T-cell (primary cell): Measurements from ENCODE around the gene SLC48A1. TPM values are rescaled to one million over a fixed set of nuclear protein-coding genes. Genes with fewer than 3 reads are reported as not detected.
"Not testable (repeated sequence)": the region's sequence is repeated elsewhere in the genome, so short reads cannot be mapped to it uniquely, and the experiment has no call there.

Experiments used
- ATAC-seq, 4 experiments: fragments of 200-7000 bp in 3 of 4; fragments of 150-1000 bp in 1 of 4; cut with Tn5 transposase; replicated peaks in 1 of 4; 1 replicate in 3 of 4; 2 replicates in 1 of 4; pipeline ENCODE4 v1.10.0; 2021; ENCODE audit warnings: moderate library complexity in 3 of 4, mild to moderate bottlenecking in 2 of 4, moderate number of reproducible peaks in 1 of 4
- CTCF ChIA-PET, 2 donors: fragments of 300-600 bp; sonication (Branson Sonifier 250); formaldehyde crosslinking; loops; one replicate each; lab custom pipeline; 2022; ENCODE audit warnings: antibody characterized with exemption in 2 of 2; lab: Charles Lee
- POLR2A ChIA-PET, 2 donors: fragments of 300-600 bp; sonication (Branson Sonifier 250); formaldehyde crosslinking; loops; one replicate each; lab custom pipeline; 2022; ENCODE audit warnings: antibody characterized with exemption in 2 of 2; lab: Charles Lee
- DNase-seq, 35 experiments: peaks; one replicate each; pipeline versions ENCODE4 v3.0.0 to v3.0.0-alpha.2; 2013 to 2023
- H3K27ac ChIP-seq: one replicate; pipeline ENCODE4 v1.5.1; 2013; ENCODE audit warnings: low read length
- H3K27me3 ChIP-seq, 2 experiments: replicated peaks in 1 of 2; 1 replicate in 1 of 2; 2 replicates in 1 of 2; pipeline versions ENCODE4 v1.6.1 to v1.7.0; 2013; ENCODE audit warnings: low read length in 1 of 2, mixed read lengths in 1 of 2; ENCODE audit not compliant: control insufficient read depth in 2 of 2, insufficient read depth in 2 of 2; ENCODE audit errors: extremely low read depth in 1 of 2
- H3K36me3 ChIP-seq, 2 donors: 1 replicate in 1 of 2; 2 replicates in 1 of 2; pipeline versions ENCODE4 v1.6.1 to v1.7.0; 2013; ENCODE audit warnings: low read length in 1 of 2; ENCODE audit not compliant: control insufficient read depth in 2 of 2, insufficient read depth in 1 of 2; ENCODE audit errors: extremely low read depth in 1 of 2
- H3K4me1 ChIP-seq, 2 experiments: 1 replicate in 1 of 2; 2 replicates in 1 of 2; pipeline versions ENCODE4 v1.6.1 to v1.7.0; 2013; ENCODE audit warnings: low read length in 2 of 2, mixed read lengths in 1 of 2; ENCODE audit not compliant: insufficient read depth in 2 of 2, control insufficient read depth in 1 of 2; ENCODE audit errors: extremely low read depth in 1 of 2
- H3K4me3 ChIP-seq, 2 donors: 1 replicate in 1 of 2; 2 replicates in 1 of 2; pipeline versions ENCODE4 v1.5.1 to v1.7.0; 2013; ENCODE audit warnings: mild to moderate bottlenecking in 2 of 2, low read length in 1 of 2, moderate library complexity in 1 of 2; ENCODE audit not compliant: control insufficient read depth in 1 of 2; ENCODE audit errors: extremely low read depth in 1 of 2
- H3K9me3 ChIP-seq: 2 replicates; pipeline ENCODE4 v1.7.0; 2013
- H3K27ac Mint-ChIP-seq, 2 donors: one replicate each; pipeline ENCODE4 v1.8.0; 2020 to 2021; ENCODE audit warnings: mild to moderate bottlenecking in 2 of 2, mixed read lengths in 2 of 2
- H3K27me3 Mint-ChIP-seq, 2 donors: one replicate each; pipeline ENCODE4 v1.8.0; 2021 to 2022; ENCODE audit warnings: mixed read lengths in 2 of 2
- H3K36me3 Mint-ChIP-seq: one replicate; pipeline ENCODE4 v1.8.0; 2021; ENCODE audit warnings: mixed read lengths
- H3K4me1 Mint-ChIP-seq, 3 donors: one replicate each; pipeline ENCODE4 v1.8.0; 2020 to 2022; ENCODE audit warnings: mixed read lengths in 3 of 3, mild to moderate bottlenecking in 1 of 3
- H3K4me3 Mint-ChIP-seq, 3 donors: one replicate each; pipeline ENCODE4 v1.8.0; 2020 to 2022; ENCODE audit warnings: mild to moderate bottlenecking in 3 of 3, mixed read lengths in 3 of 3, moderate library complexity in 3 of 3
- H3K9me3 Mint-ChIP-seq, 3 donors: one replicate each; pipeline ENCODE4 v1.8.0; 2020 to 2022; ENCODE audit warnings: mixed read lengths in 3 of 3
- WGBS: methylation state at CpG from one replicate; pipeline ENCODE4 v1.1.5; 2013; ENCODE audit warnings: missing lambda C conversion rate; ENCODE audit not compliant: insufficient coverage; 5-methylcytosine and 5-hydroxymethylcytosine counted together
- total RNA-seq, 35 experiments: library from RNA in 6 of 35; stranded (reverse) in 6 of 35; fragments of 120-200 nt in 1 of 35; gene quantifications; one replicate each; pipeline versions ENCODE4 v1.2.1 to v1.2.4 and lab custom pipeline; 2013 to 2026

Gene SLC48A1
- total RNA-seq, 5 donors from 2014 or later (not counting 1 experiment from before 2014, with no cell fraction given): 5.8 to 13.7 (median 10.2) TPM

DNA sequence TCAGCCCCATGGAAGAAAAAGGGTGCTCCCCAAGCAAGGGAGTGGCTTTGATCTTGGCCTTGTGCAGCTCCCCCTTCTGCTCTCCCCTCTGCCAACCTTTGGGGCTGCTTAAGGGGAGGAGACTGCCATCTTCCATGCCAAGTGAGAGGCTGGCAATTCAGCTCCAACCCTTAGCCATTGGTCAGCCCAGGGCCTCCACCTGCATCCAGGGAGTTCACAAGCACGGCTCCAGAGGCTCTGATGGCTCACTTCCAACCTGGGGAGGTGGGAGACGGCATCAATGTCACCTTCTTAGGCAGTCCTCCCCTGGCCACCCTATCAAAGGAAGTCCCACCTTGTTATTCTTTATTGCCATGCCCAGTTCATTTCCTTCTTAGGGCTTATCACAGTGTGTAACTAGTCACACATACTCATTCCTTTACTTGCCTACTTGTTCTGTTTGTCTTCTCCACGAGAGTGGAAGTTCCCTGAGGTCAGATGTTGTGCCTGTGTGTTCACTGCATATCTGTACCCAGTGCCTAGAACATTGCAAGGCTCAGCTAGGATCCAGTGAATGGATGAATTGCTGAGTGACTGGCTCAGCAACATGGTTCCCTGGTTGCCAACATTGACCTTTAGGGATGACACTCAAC is 41.6 kb downstream of the SLC48A1 start:
- H3K27ac Mint-ChIP-seq: peak overlapping the region; percentile 90 to 99
- ChIA-PET CTCF (interaction anchor here in 1 of 2 donors (1.0 to 1.2 kb wide), 2 partner anchors 21 to 23 kb away, joined by 3 read pairs; no protein-coding TSS in a partner anchor), POLR2A (interaction anchor here in 1 of 2 donors (1.2 kb wide), 1 partner anchor 19 kb away, joined by 3 read pairs; no protein-coding TSS in a partner anchor)
- H3K4me3 Mint-ChIP-seq: peak overlapping the region; percentile 73 to 97 (median 80)
- DNase-seq (peak in 1 of 35 experiments; percentile 34), ATAC-seq (no peak)
- Histone ChIP-seq H3K27me3 (no peaks in the 10 kb centered on the region), H3K36me3 (peaks cover 0 to 4% of the 10 kb centered on the region in 2 donors), H3K27ac (peak overlapping the region; percentile 95), H3K9me3 (no peaks in the 10 kb centered on the region), H3K4me3 (no peak overlapping the region), H3K4me1 (peaks cover 66 to 93% of the 10 kb centered on the region in 2 experiments)
- WGBS: 47% methylated on average over 2 of the region's 3 CpGs
- peaks cover 83 to 89% (median 87%) of the 10 kb centered on the region in 3 donors for H3K4me1 Mint-ChIP-seq
- no peaks in the 10 kb centered on the region for H3K9me3 Mint-ChIP-seq
- H3K36me3 Mint-ChIP-seq: peaks cover 4% of the 10 kb centered on the region
- H3K27me3 Mint-ChIP-seq: no peaks in the 10 kb centered on the region

DNA sequence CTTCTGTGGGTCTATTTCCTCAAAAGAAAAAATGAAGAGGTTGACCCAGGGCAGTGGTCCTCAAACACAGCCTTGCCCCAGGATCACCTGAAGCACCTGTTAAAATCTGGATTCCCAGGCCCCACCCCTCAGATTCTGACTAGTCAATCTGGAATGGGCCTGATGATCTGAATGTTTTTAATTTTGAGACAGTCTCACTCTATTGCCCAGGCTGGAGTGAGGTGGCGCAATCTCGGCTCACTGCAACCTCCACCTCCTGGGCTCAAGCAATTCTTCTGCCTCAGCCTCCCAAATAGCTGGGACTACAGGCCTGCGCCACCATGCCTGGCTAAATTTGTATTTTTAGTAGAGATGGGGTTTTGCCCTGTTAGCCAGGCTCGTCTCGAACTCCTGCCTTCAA is 42.4 kb downstream of the SLC48A1 start:
- H3K36me3 Mint-ChIP-seq, H3K9me3 Mint-ChIP-seq, DNase-seq, H3K9me3 ChIP-seq, H3K27me3 Mint-ChIP-seq, POLR2A ChIA-PET, H3K4me3 ChIP-seq, ATAC-seq, H3K36me3 ChIP-seq, H3K27me3 ChIP-seq: not testable (repeated sequence)
- H3K27ac Mint-ChIP-seq: peak overlapping the region; percentile 90 to 99
- peak overlapping the region in 1 of 3 donors; percentile 97 for H3K4me3 Mint-ChIP-seq
- peaks cover 79 to 85% (median 84%) of the 10 kb centered on the region in 3 donors for H3K4me1 Mint-ChIP-seq
- CTCF ChIA-PET: interaction anchor here in 1 of 2 donors (1.2 kb wide), 1 partner anchor 18 kb away, joined by 4 read pairs; no protein-coding TSS in a partner anchor
- no CpG with 5 or more reads among the region's 5 CpGs for WGBS
- H3K27ac ChIP-seq: peak overlapping the region; percentile 95
- H3K4me1 ChIP-seq: peaks cover 60 to 90% of the 10 kb centered on the region in 2 experiments

DNA sequence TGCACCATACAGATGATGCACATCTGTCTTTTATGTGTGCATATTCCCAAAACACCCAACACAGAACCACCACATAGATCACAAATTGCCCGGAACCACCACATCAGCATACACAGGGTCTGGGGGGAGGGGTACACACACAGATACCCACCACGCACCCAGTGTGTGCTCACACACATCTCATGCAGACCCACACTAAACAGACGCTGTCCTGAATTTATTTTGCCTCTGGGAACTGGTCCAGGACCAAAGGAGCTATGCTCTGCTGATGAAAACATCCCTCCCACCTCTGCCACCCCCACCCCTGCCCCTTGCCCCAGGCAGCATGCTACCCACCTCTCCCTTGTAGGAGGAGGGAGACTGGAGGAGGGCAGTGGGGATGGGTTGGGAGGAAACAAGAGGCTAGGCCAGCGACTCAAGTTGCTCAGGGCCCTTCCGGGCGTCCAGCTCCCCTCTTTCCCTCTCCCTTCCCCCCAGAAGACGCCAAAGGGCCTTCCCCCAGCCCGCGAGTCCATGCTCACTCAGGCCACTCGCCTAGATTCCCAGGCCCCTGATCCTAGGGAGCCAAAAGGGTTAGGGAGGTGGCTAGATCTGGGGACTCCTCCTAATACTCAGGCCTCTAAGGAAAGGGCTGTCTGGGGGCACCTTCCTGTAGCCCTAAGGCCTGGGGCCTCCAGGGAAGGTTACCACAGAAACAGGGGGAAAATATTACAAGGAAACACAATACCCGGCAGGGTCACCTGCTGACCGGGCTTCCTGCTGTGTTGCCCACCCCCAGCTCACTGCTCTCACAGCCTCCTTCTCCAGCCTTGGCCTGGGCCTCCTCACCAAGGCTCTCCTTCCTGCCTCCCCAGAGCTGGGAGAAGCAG is 43.6 kb downstream of the SLC48A1 start:
- no peaks in the 10 kb centered on the region for H3K9me3 ChIP-seq
- no peak for DNase-seq
- CTCF ChIA-PET: interaction anchor here (0.9 to 2.5 kb wide), 9 partner anchors 9 to 75 kb away, joined by 3 to 14 read pairs (median 4); no protein-coding TSS in a partner anchor
- Mint-ChIP-seq H3K27ac (peak overlapping the region; percentile 90 to 99), H3K9me3 (no peaks in the 10 kb centered on the region), H3K36me3 (peaks cover 4% of the 10 kb centered on the region), H3K4me1 (peaks cover 78 to 85% (median 84%) of the 10 kb centered on the region in 3 donors), H3K4me3 (peak overlapping the region; percentile 90 to 97 (median 95)), H3K27me3 (no peaks in the 10 kb centered on the region)
- peak overlapping the region; percentile 85 to 86 for H3K4me3 ChIP-seq
- H3K27me3 ChIP-seq: no peaks in the 10 kb centered on the region
- H3K36me3 ChIP-seq: peaks cover 0 to 4% of the 10 kb centered on the region in 2 donors
- POLR2A ChIA-PET: no interaction called here
- WGBS: 43% methylated on average over 3 of the region's 12 CpGs
- ATAC-seq: no peak
- peak overlapping the region; percentile 95 for H3K27ac ChIP-seq
- H3K4me1 ChIP-seq: peaks cover 56 to 89% of the 10 kb centered on the region in 2 experiments

DNA sequence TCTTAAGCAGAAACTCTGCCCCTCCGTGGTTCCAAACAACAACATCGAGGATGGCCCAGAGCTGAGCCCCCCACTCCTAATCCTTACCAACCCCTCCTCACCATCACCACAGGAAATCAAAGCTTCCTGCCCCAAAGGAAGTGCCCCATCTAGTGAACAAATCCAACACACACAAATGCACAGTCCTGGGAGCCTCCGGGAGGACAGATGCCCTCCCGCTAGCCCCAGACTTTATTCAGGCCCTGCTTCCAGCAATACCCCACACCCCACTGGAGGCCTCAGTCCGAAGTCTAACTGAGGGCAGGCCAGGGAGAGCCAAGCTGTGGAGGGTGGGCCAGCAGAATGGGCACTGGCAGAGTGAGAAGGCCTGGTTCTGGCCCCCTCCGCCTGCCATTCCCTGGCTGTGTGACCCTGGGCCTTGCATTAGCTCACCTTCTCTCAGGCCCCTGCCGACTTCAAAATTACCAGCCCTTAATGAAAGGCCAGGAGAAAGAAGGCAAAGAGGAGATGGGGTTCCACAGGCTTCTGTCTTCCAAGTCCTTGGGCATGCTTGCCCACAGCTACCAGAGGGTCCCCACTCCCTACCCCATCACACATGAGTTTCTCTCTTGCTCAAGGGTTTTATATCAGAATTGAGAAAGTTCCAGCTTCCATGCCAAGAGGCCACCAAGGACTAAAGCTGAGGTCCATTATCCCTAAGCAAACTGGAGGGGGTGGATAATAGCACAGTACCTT is 44.4 kb downstream of the SLC48A1 start:
- Histone ChIP-seq H3K27ac (peak overlapping the region; percentile 95), H3K4me1 (peaks cover 50 to 85% of the 10 kb centered on the region in 2 experiments), H3K36me3 (peaks cover 0 to 4% of the 10 kb centered on the region in 2 donors), H3K4me3 (peak overlapping the region; percentile 85 to 86), H3K27me3 (no peaks in the 10 kb centered on the region), H3K9me3 (no peaks in the 10 kb centered on the region)
- DNase-seq: peak in 1 of 35 experiments; percentile 54
- WGBS: 4% methylated on average over 2 of the region's 7 CpGs
- H3K4me3 Mint-ChIP-seq: peak overlapping the region; percentile 90 to 97 (median 95)
- peaks cover 4% of the 10 kb centered on the region for H3K36me3 Mint-ChIP-seq
- CTCF ChIA-PET: interaction anchor here (0.9 to 2.5 kb wide), 13 partner anchors 10 to 76 kb away, joined by 3 to 14 read pairs (median 4); no protein-coding TSS in a partner anchor
- H3K27me3 Mint-ChIP-seq: no peaks in the 10 kb centered on the region
- POLR2A ChIA-PET: no interaction called here
- no peaks in the 10 kb centered on the region for H3K9me3 Mint-ChIP-seq
- peak overlapping the region; percentile 90 to 91 for H3K27ac Mint-ChIP-seq
- ATAC-seq: no peak
- peaks cover 79 to 85% (median 84%) of the 10 kb centered on the region in 3 donors for H3K4me1 Mint-ChIP-seq

DNA sequence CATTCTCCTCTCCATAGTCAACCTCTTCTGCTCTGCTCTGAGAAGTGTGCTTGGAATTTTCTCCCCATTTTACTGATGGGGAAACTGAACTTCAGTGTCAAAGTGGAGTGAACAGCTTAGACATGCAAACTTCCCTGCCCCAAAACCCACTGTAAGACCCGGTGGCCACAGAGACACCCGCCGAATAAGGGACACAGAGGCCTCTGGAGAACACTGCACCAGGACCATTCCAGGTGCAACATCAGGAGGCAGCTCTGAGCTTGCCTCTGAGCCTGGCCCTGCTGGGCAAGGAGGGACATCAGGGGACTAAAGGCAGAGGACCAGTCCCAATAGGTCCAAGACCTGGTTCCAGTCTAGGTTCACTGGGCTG is 45.0 kb downstream of the SLC48A1 start:
- CTCF ChIA-PET: interaction anchor here (0.9 to 2.5 kb wide), 12 partner anchors 10 to 75 kb away, joined by 3 to 14 read pairs (median 4); no protein-coding TSS in a partner anchor
- H3K27ac ChIP-seq: peak overlapping the region; percentile 95
- Mint-ChIP-seq H3K4me1 (peaks cover 81 to 87% (median 86%) of the 10 kb centered on the region in 3 donors), H3K9me3 (no peaks in the 10 kb centered on the region), H3K27ac (peak overlapping the region; percentile 90 to 91), H3K36me3 (peaks cover 4% of the 10 kb centered on the region), H3K27me3 (no peaks in the 10 kb centered on the region), H3K4me3 (peak overlapping the region; percentile 90 to 97 (median 95))
- peaks cover 50 to 85% of the 10 kb centered on the region in 2 experiments for H3K4me1 ChIP-seq
- POLR2A ChIA-PET: interaction anchor here in 1 of 2 donors (2.0 kb wide), 1 partner anchor 10 kb away, joined by 10 read pairs; no protein-coding TSS in a partner anchor
- H3K27me3 ChIP-seq: no peaks in the 10 kb centered on the region
- H3K36me3 ChIP-seq: peaks cover 0 to 4% of the 10 kb centered on the region in 2 donors
- DNase-seq: no peak
- 36% methylated on average over 3 of the region's 3 CpGs for WGBS
- peak overlapping the region; percentile 85 to 86 for H3K4me3 ChIP-seq
- H3K9me3 ChIP-seq: no peaks in the 10 kb centered on the region
- no peak for ATAC-seq
